Fibroblast of villous mesenchyme (primary cell): ENCODE results near the gene ITM2C. TPM values are rescaled to one million over a fixed set of nuclear protein-coding genes. Genes with fewer than 3 reads are reported as not detected.

Source experiments
- DNase-seq: peaks from one replicate; pipeline ENCODE4 v3.0.0-alpha.2; 2010; ENCODE audit warnings: low read depth
- H3K4me3 ChIP-seq: 2 replicates; pipeline ENCODE4 v1.5.1; 2011; ENCODE audit warnings: low read depth, mild to moderate bottlenecking, low read length
- total RNA-seq: library from RNA; depleted of rRNA; stranded (reverse); fragments of >200 nt; gene quantifications from 2 replicates; pipeline ENCODE4 v1.2.3, GENCODE V29; 2012
- TF ChIP-seq, protein P1 (sequence below): IDR thresholded peaks from 2 replicates; pipeline ENCODE4 v1.5.1; 2012; ENCODE audit warnings: low read depth, mild to moderate bottlenecking, low read length; ENCODE audit not compliant: insufficient read depth

Gene ITM2C
- total RNA-seq, 1 donor = 37.1 TPM

DNA sequence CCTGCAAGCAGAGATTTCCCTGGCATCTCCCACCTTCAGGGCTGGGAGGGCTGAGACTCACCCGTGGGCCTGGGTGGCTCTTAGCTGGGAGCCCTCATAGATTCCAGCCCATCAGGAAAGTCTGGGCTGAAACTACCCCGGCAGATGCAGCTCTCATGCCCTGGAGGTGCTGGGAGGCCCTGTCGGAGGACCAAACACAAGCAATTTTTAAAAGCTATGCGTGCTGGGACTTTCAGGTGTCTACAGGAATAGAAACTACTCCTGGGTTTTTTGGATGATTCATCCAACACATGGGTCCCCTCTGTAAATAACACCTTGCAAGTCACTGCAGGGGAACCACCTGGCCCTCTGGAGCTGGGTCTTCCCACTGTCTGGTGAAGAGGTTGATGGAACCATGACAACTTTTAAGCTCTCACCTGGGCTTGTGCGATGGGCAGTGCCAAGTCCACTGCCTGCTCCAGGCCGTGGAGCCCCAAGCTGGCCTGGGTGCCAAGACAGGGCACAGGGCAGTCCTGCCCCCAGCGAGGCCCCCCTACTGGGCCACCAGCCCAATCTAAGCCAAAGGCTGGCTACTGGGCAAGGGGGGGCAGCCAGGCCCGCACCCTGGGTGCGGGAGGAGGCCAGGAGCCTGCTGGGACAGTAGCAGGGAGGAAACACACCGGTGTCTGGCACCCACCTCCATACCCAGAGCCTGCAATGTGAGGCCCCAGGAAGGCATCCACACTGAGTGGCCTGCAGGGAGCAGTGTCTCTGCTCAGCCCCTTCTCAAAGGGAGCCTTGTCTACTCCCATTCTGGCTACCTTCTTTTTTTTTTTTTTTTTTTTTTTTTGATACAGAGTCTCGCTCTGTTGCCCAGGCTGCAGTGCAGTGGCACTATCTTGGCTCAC lies 61.4 kb downstream of the ITM2C start:
- no peak for DNase-seq
- TF ChIP-seq, protein P1, sequence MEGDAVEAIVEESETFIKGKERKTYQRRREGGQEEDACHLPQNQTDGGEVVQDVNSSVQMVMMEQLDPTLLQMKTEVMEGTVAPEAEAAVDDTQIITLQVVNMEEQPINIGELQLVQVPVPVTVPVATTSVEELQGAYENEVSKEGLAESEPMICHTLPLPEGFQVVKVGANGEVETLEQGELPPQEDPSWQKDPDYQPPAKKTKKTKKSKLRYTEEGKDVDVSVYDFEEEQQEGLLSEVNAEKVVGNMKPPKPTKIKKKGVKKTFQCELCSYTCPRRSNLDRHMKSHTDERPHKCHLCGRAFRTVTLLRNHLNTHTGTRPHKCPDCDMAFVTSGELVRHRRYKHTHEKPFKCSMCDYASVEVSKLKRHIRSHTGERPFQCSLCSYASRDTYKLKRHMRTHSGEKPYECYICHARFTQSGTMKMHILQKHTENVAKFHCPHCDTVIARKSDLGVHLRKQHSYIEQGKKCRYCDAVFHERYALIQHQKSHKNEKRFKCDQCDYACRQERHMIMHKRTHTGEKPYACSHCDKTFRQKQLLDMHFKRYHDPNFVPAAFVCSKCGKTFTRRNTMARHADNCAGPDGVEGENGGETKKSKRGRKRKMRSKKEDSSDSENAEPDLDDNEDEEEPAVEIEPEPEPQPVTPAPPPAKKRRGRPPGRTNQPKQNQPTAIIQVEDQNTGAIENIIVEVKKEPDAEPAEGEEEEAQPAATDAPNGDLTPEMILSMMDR = peak; percentile 28
- no peak overlapping the region for H3K4me3 ChIP-seq

DNA sequence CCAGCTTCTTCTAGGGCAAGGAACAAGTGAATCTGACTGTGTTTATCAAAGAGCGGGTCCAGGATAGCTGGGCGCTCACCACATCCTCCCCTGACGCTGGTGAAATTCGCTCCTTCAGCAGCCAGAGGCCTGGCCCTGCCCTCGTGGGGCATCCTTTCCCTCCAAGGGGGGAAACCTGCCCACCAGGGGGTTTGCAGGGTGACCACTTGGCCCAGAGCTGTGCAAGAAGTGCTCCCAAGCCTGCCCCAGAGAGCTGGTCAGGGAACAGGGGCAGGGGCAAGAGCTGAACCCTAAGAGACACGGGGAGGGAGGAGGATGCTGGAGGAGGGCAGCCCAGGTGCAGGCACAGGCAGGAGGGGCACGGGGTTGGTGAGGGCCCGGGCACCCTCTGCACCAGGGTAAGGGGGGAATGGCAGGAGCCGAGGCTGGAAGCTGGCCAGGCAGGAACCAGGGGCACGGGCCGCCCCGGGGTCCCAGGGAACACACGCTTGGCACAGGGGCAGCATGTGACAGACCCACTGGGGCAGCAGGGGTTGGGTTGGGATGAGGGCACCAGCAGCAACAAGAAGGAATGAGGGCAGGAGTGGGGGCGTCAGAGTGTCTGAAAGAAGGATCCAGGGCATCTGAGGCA lies 63.1 kb downstream of the ITM2C start:
- TF ChIP-seq, protein P1 = no peak
- DNase-seq = no peak
- no peak overlapping the region for H3K4me3 ChIP-seq

Other genes starting within 250 kb of the ITM2C start
- 51.2 and 86.4 TPM in 2 replicates for gene CAB39, start 152.1 kb upstream of the ITM2C start, total RNA-seq
- not detected in 2 replicates for gene GPR55, start 60.3 kb downstream of the ITM2C start, total RNA-seq
- not detected in 2 replicates for gene SPATA3, start 131.2 kb downstream of the ITM2C start, total RNA-seq
- not detected in 2 replicates for gene C2orf72, start 172.6 kb downstream of the ITM2C start, total RNA-seq
- 116 and 153 TPM in 2 replicates for gene PSMD1, start 191.9 kb downstream of the ITM2C start, total RNA-seq